ENCODE measurements around the gene ARL13B.
A peak's percentile ranks its signal among the peaks of the same experiment; 100 is the strongest.
"Not testable (repeated sequence)": the region's sequence is repeated elsewhere in the genome, so short reads cannot be mapped to it uniquely, and the experiment has no call there.

ARL13B gene

GRCh38 chr3:94001827-94002495, 22.0 kb downstream of the ARL13B start:
- no peak for DNase-seq

- peak; percentile 61 for DNase-seq
Observed at GRCh38 chr3:94004301-94004910, 24.5 kb downstream of the ARL13B start.

GRCh38 chr3:94008253-94008652, 28.3 kb downstream of the ARL13B start:
- no peak for DNase-seq

GRCh38 chr3:94009608-94010007, 29.7 kb downstream of the ARL13B start:
- DNase-seq = no peak

- no peak for DNase-seq
Observed at GRCh38 chr3:94011233-94011711, 31.3 kb downstream of the ARL13B start.

- DNase-seq = no peak
Observed at GRCh38 chr3:94012185-94012584, 32.2 kb downstream of the ARL13B start.

- no peak for DNase-seq
Observed at GRCh38 chr3:94015025-94015424, 35.1 kb downstream of the ARL13B start.

GRCh38 chr3:94019659-94020058, 39.7 kb downstream of the ARL13B start:
- no peak for DNase-seq

GRCh38 chr3:94020293-94020692, 40.3 kb downstream of the ARL13B start:
- DNase-seq = no peak

- DNase-seq = peak; percentile 34
Observed at GRCh38 chr3:94024385-94024784, 44.4 kb downstream of the ARL13B start.

- DNase-seq = no peak
Observed at GRCh38 chr3:94026623-94027022, 46.7 kb downstream of the ARL13B start.

GRCh38 chr3:94028093-94028837, 48.3 kb downstream of the ARL13B start, which contains the start of gene STX19:
STX19 (minus strand) TSS chr3:94028597; CDS start chr3:94015269, 13,328 bp downstream.
- no peak for DNase-seq

- DNase-seq = peak; percentile 45
Observed at GRCh38 chr3:94036909-94037507, 57.1 kb downstream of the ARL13B start.

- no peak for DNase-seq
Observed at GRCh38 chr3:94043285-94043684, 63.3 kb downstream of the ARL13B start.

GRCh38 chr3:94044100-94044936, 64.4 kb downstream of the ARL13B start:
- DNase-seq = not testable (repeated sequence)

GRCh38 chr3:94046533-94046932, 66.6 kb downstream of the ARL13B start:
- no peak for DNase-seq

- DNase-seq = no peak
Observed at GRCh38 chr3:94049267-94049666, 69.3 kb downstream of the ARL13B start.

- no peak for DNase-seq
Observed at GRCh38 chr3:94050546-94050945, 70.6 kb downstream of the ARL13B start.

- DNase-seq = no peak
Observed at GRCh38 chr3:94061297-94061696, 81.3 kb downstream of the ARL13B start.

GRCh38 chr3:94062513-94063404, 82.8 kb downstream of the ARL13B start, which contains the start of the genes DHFR2 and NSUN3:
DHFR2 (minus strand) TSS chr3:94062916; CDS start chr3:94061511, 1,405 bp downstream.
NSUN3 (plus strand) TSS chr3:94063061; CDS start chr3:94063127, 66 bp downstream.
- peak; percentile 98 for DNase-seq

GRCh38 chr3:94063496-94064119, 83.7 kb downstream of the ARL13B start:
- DNase-seq = no peak
